Stomach (tissue), 9 donors: ENCODE data around the gene TMEM229A. TPM values are rescaled to one million over a fixed set of nuclear protein-coding genes. Genes with fewer than 3 reads are reported as not detected.
"Not testable (repeated sequence)": the region's sequence is repeated elsewhere in the genome, so short reads cannot be mapped to it uniquely, and the experiment has no call there.

ENCODE experiments used
- DNase-seq, 2 donors: peaks; one replicate each; pipeline versions ENCODE4 v3.0.0 to v3.0.0-alpha.2; 2013 to 2019
- H3K27ac ChIP-seq, 5 donors: fragments of 200-600 bp in 4 of 5; sonication (generic) in 4 of 5; one replicate each; pipeline ENCODE4 v1.5.1; 2013 to 2019; ENCODE audit warnings: mild to moderate bottlenecking in 1 of 5, moderate library complexity in 1 of 5
- H3K27me3 ChIP-seq, 3 donors: fragments of 200-600 bp; sonication (generic); one replicate each; pipeline ENCODE4 v1.5.1; 2017 to 2019; ENCODE audit warnings: mixed run types in 1 of 3
- H3K36me3 ChIP-seq, 4 donors: fragments of 200-600 bp; sonication (generic); 1 replicate in 3 of 4; 2 replicates in 1 of 4; pipeline ENCODE4 v1.5.1; 2016 to 2019
- H3K4me1 ChIP-seq, 4 donors: fragments of 200-600 bp; sonication (generic); one replicate each; pipeline ENCODE4 v1.5.1; 2016 to 2019
- H3K4me3 ChIP-seq, 4 donors: fragments of 200-600 bp; sonication (generic) in 3 of 4; one replicate each; pipeline ENCODE4 v1.5.1; 2016 to 2019; ENCODE audit warnings: mild to moderate bottlenecking in 1 of 4
- H3K9me3 ChIP-seq, 4 donors: fragments of 200-600 bp; sonication (generic); one replicate each; pipeline ENCODE4 v1.5.1; 2016 to 2019
- EP300 ChIP-seq: sonication (generic); formaldehyde crosslinking; IDR thresholded peaks from one replicate; pipeline ENCODE4 v1.6.1; 2017; ENCODE audit warnings: antibody characterized with exemption
- POLR2A ChIP-seq, 4 donors: fragments of 450-650 bp; IDR thresholded peaks; one replicate each; pipeline ENCODE4 v1.6.1; 2016; ENCODE audit warnings: antibody characterized with exemption in 4 of 4, control low read depth in 2 of 4, mild to moderate bottlenecking in 1 of 4, moderate library complexity in 1 of 4
- POLR2AphosphoS5 ChIP-seq, 3 donors: sonication (generic); formaldehyde crosslinking; IDR thresholded peaks; one replicate each; pipeline ENCODE4 v1.6.1; 2016; ENCODE audit warnings: antibody characterized with exemption in 3 of 3
- WGBS, 5 donors: extraction: QIAGEN DNeasy Blood & Tissue Kit in 3 of 5; methylation state at CpG; one replicate each; pipeline versions ENCODE4 v1.1.5 to v1.1.7; 2013 to 2018; 5-methylcytosine and 5-hydroxymethylcytosine counted together
- intact Hi-C: fragments of 100-400 bp; cut with DNase I; formaldehyde crosslinking; loops from one replicate; pipeline ENCODE4 v1.15.1; 2023; ENCODE audit warnings: low total_unique reads
- polyA plus RNA-seq, 3 donors: library from polyadenylated mRNA; stranded (reverse); fragments of 200-250 nt; gene quantifications; one replicate each; pipeline ENCODE4 v1.2.3, GENCODE V29; 2013
- total RNA-seq, 5 donors: library from RNA; depleted of rRNA; stranded (reverse); fragments of >200 nt; gene quantifications; one replicate each; pipeline versions ENCODE4 v1.1.0 to v1.2.3, GENCODE V29; 2014 to 2016
- TF ChIP-seq, protein P1 (sequence below), 7 experiments: fragments of 450-650 bp in 4 of 7; fragments of 200-600 bp in 3 of 7; sonication (generic) in 3 of 7; IDR thresholded peaks; one replicate each; pipeline ENCODE4 v1.5.1; 2016 to 2019; ENCODE audit warnings: antibody characterized with exemption in 7 of 7, control low read depth in 2 of 7, mild to moderate bottlenecking in 1 of 7
- donor health status: healthy with polysubstance abuse.
- donor health status: Bipolar disorder and iron deficiency.
- donor health status: healthy.

The TMEM229A gene
- total and polyA plus RNA-seq, 8 donors: 0.29 to 15.2 (median 0.96) TPM; not detected in 2

DNA sequence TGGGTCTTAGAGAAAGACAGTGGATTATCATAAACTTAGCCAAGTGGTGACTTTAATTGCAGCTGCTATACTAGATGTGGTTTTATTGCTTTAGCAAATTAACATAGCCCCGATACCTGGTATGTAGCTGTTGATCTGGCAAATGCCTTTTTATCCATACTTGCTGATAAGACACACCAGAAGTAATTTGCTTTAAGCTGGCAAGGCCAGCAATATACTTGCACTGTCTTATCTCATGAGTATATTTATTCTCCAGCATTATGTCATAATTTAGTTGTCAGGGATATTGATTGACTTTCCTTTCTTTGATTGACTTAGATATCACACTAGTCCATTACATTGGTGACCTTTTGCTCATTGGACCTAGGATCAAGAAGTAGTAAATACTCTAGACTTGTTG, 12.8 kb downstream of the TMEM229A start:
- H3K4me3 ChIP-seq: no peak overlapping the region
- H3K27ac ChIP-seq: no peak overlapping the region
- 27 to 56% (median 50%) methylated on average over 1 of the region's 1 CpG for WGBS, 5 donors
- no peaks in the 10 kb centered on the region for H3K9me3 ChIP-seq
- DNase-seq: no peak
- TF ChIP-seq POLR2A (IDR thresholded peaks at IDR 0.05): no peak
- peak in 1 of 3 donors; percentile 41 for TF ChIP-seq POLR2AphosphoS5 (IDR thresholded peaks at IDR 0.05)
- TF ChIP-seq, protein P1, sequence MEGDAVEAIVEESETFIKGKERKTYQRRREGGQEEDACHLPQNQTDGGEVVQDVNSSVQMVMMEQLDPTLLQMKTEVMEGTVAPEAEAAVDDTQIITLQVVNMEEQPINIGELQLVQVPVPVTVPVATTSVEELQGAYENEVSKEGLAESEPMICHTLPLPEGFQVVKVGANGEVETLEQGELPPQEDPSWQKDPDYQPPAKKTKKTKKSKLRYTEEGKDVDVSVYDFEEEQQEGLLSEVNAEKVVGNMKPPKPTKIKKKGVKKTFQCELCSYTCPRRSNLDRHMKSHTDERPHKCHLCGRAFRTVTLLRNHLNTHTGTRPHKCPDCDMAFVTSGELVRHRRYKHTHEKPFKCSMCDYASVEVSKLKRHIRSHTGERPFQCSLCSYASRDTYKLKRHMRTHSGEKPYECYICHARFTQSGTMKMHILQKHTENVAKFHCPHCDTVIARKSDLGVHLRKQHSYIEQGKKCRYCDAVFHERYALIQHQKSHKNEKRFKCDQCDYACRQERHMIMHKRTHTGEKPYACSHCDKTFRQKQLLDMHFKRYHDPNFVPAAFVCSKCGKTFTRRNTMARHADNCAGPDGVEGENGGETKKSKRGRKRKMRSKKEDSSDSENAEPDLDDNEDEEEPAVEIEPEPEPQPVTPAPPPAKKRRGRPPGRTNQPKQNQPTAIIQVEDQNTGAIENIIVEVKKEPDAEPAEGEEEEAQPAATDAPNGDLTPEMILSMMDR (IDR thresholded peaks at IDR 0.05): no peak
- no peak for TF ChIP-seq EP300
- H3K27me3 ChIP-seq: no peaks in the 10 kb centered on the region
- intact Hi-C loops: no loop called here
- H3K36me3 ChIP-seq: no peaks in the 10 kb centered on the region
- H3K4me1 ChIP-seq: peaks cover 0 to 6% (median 0%) of the 10 kb centered on the region in 4 donors

DNA sequence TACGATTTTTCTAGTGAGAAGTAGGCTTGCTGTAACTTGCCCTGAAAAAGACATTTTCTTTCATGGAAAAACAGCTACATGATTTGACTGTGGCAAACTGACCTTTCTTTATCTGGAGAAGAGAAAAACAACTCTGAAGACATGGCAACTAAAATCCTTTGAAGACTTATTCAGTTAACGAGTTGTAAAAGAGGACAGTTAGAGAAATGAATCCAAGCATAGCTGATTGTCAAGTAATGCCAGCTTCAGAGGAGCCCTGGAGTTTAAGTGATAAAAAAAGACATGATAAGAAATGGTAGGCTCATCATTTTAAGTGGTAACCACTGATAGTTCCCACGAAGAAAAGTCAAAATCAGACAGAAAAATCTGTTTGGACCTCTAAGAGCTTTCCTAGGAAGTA, 19.6 kb downstream of the TMEM229A start:
- H3K4me1 ChIP-seq: no peaks in the 10 kb centered on the region
- no peaks in the 10 kb centered on the region for H3K27me3 ChIP-seq
- no peaks in the 10 kb centered on the region for H3K9me3 ChIP-seq
- DNase-seq: no peak
- intact Hi-C loops: no loop called here
- no peak overlapping the region for H3K27ac ChIP-seq
- no peak overlapping the region for H3K4me3 ChIP-seq
- TF ChIP-seq POLR2AphosphoS5 (IDR thresholded peaks at IDR 0.05): no peak
- TF ChIP-seq, protein P1 (IDR thresholded peaks at IDR 0.05): no peak
- TF ChIP-seq EP300: no peak
- TF ChIP-seq POLR2A (IDR thresholded peaks at IDR 0.05): no peak
- 53 to 59% (median 54%) methylated on average over 3 of the region's 3 CpGs for WGBS, 5 donors
- no peaks in the 10 kb centered on the region for H3K36me3 ChIP-seq

DNA sequence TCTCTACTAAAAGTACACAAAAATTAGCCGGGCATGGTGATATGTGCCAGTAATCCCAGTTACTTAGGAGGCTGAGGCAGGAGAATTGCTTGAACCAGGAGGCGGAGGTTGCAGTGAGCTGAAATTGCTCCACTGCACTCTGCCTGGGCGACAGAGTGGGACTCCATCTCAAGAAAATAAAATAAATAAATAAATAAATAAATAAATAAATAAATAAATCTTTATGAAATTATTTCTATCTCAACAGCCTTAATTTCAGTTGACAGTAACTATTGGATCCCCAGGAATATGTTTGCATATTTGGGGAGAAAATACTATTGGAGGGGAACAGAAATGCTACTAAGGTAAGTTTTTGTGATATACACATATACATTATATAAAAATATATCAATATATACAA, 20.0 kb downstream of the TMEM229A start:
- no peak for DNase-seq
- Histone ChIP-seq H3K4me1 (no peaks in the 10 kb centered on the region), H3K4me3 (no peak overlapping the region), H3K27ac (no peak overlapping the region), H3K36me3 (no peaks in the 10 kb centered on the region), H3K9me3 (no peaks in the 10 kb centered on the region), H3K27me3 (no peaks in the 10 kb centered on the region)
- TF ChIP-seq POLR2AphosphoS5 (IDR thresholded peaks at IDR 0.05): no peak
- TF ChIP-seq, protein P1 (IDR thresholded peaks at IDR 0.05): no peak
- no peak for TF ChIP-seq EP300
- TF ChIP-seq POLR2A (IDR thresholded peaks at IDR 0.05): no peak
- WGBS, 5 donors: 88 to 96% (median 92%) methylated on average over 3 of the region's 3 CpGs
- intact Hi-C loops: no loop called here

DNA sequence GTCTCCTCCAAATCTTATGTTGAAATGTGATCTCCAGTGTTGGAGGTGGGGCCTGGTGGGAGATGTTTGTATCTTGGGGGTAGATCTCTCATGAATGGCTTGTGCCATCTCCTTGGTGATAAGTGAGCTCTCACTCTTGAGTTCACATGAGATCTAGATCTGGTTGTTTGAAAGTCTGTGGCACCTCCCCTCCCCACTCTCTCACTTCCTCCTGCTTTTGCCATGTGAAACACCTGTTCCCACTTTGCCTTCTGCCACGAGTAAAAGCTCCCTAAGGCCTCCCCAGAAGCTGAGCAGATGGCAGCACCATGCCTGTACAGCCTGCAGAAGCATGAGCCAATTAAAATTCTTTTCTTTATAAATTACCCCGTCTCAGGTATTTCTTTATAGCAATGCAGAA, 23.5 kb downstream of the TMEM229A start:
- WGBS, 5 donors: 64 to 79% (median 67%) methylated on average over 2 of the region's 2 CpGs
- Histone ChIP-seq H3K4me3 (no peak overlapping the region), H3K4me1 (peaks cover 0 to 8% (median 3%) of the 10 kb centered on the region in 4 donors), H3K36me3 (no peaks in the 10 kb centered on the region), H3K9me3 (no peaks in the 10 kb centered on the region), H3K27ac (no peak overlapping the region), H3K27me3 (no peaks in the 10 kb centered on the region)
- TF ChIP-seq EP300 (no peak), POLR2A (IDR thresholded peaks at IDR 0.05) (no peak), POLR2AphosphoS5 (IDR thresholded peaks at IDR 0.05) (no peak)
- TF ChIP-seq, protein P1 (IDR thresholded peaks at IDR 0.05): no peak
- intact Hi-C loops: no loop called here
- no peak for DNase-seq

DNA sequence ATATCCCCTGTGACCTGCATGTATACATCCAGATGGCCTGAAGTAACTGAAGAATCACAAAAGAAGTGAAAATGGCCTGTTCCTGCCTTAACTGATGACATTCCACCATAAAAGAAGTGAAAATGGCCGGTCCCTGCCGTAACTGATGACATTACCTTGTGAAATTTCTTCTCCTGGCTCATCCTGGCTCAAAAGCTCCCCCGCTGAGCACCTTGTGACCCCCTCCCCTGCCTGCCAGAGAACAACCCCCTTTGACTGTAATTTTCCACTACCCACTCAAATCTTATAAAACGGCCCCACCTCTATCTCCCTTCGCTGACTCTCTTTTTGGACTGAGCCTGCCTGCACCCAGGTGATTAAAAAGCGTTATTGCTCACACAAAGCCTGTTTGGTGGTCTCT, 24.6 kb downstream of the TMEM229A start:
- H3K4me1 ChIP-seq, H3K27ac ChIP-seq, DNase-seq, intact Hi-C loops, H3K36me3 ChIP-seq, H3K27me3 ChIP-seq, H3K4me3 ChIP-seq, H3K9me3 ChIP-seq: not testable (repeated sequence)
- 75 to 85% (median 82%) methylated on average over 6 of the region's 6 CpGs for whole genome bisulfite sequencing, 5 donors
